LNCAP (cell line): ENCODE data around the gene TSLP.

Source experiments
- CTCF ChIP-seq: fragments of 450-650 bp; IDR thresholded peaks from 2 replicates; pipeline ENCODE4 v1.5.1; 2017; ENCODE audit warnings: mild to moderate bottlenecking

The TSLP gene

DNA sequence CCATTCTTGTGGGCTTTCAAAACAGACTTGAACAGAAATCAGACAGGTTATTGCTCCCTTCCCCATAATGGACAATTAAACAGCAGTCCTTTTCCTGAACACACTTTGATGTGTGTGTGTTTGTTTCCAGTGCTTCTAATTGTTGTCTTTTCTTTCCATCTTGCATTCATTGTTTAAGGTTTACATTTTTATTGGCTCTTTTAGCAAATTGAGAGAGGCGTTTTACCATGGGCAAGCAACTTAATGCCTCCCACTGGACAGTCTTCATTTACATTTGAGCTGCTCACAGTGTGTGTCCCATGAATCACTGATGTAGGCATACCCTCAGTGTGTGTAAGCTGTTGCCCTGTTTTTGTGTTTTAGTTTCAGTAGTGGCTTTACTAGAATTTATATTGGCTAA lies 45.6 kb downstream of the TSLP start:
- no peak for TF ChIP-seq CTCF

GRCh38 chr5:111119221-111119620 lies 47.7 kb downstream of the TSLP start:
- no peak for TF ChIP-seq CTCF

DNA sequence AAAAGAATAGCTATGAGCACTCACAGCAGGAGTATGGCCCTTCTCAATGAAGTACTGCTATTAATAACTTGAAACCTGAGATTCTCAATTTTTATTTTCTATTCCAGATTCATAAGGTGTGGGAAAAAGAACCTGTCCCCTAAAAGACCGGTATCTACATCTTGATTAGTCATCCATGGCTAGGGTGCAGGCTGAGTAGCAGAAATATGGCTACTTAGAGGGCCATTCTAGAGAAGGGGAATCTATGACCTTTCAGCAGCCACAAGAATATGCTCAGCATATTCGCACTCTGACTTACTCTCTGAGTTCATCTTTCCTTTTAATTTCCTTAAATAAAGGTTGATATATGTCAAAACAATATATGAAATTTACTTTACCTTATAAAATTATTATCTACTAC lies 48.3 kb downstream of the TSLP start:
- TF ChIP-seq CTCF, result no peak

DNA sequence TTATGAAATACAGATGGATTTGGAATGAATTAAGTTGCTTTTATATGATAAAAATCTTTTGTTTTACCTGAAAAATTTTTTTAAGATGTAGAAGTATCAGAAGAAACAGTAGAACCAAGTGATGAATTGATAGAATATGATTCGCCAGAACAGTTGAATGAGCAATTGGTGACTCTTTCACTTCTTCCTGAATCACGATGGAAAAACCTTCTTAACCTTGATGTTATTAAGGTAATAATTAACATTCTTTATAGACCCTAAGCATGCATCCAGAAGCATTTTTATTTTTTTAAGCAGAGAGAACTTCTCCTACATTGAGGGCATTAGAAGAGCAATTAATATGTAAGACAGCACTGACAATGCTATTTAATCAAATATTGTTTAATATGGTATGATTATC lies 49.4 kb downstream of the TSLP start:
- TF ChIP-seq CTCF, result no peak

DNA sequence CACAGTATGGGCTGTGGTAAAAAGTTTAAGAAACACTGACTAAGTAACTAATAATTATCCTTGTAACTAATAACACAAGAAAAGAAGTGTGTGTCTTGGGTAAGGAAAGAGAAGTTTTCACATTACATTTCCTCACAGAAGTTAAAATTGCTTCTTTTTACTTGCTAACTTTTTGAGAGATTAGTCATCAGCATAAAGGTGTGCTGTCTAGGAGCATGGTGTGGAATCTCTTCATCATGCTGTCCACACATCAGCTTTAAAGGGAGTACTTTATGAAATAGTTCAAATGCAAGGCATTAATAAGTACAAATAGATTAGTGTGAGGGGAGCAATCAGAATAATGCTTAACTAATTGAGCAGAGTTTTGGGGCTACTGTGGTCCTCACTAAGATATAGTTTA lies 50.4 kb downstream of the TSLP start:
- no peak for TF ChIP-seq CTCF

DNA sequence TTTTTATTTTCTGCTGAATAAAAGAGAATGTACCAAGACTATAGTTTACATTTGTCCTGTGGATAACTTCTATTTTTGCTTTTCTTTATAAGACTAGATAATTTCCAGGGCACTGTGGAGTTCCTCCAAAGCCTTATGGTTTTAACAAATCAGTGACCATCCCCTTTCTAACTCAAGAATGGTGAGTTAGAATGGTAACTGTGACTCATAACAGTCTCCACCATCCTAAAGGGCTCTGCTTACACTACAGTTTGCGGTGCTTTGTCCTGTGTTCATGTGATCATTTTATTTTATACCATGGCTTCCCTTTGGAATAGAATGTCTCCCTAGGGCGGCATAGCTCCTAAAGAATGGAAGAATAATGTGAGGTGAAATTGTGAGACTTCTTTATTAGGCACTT lies 50.9 kb downstream of the TSLP start:
- no peak for TF ChIP-seq CTCF

DNA sequence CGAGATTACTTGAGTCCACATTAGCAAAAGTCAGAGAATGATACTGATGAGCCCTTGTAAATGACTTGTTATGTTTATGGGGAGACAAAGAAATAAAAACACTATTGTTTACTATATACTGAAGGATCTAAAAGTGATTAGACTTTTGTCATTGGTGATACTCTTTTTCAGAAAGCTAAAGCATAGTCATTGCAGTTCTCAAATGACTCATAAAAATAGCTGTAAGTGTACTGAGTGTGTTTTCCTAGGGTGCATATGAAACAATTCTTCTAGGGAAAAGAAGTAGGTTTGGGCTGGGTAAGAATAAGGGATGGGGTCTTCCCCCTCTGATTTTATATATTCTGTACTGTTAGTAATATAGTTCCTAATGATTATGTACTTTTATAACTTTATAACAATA lies 53.3 kb downstream of the TSLP start:
- TF ChIP-seq CTCF, result no peak

DNA sequence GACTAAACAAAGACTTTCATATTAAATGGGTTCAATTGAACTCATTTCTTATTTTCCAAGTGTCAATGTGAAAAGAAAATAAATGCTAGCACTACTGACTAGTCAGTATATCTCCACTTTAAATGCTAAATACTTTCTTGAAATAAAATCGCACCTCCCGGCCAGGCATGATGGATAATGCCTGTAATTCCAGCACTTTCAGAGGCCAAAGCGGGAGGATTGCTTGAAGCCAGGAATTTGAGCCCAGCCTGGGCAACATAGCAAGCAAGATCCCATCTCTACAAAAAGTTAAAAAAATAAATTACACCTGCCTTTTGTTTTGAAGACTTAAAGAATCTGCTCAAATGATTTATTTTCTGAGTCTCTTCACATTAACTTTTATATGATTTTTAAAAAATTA lies 55.4 kb downstream of the TSLP start:
- TF ChIP-seq CTCF, result no peak
